Aortic smooth muscle cell (primary cell): Measurements from ENCODE around the gene URB1. TPM values are rescaled to one million over a fixed set of nuclear protein-coding genes. Genes with fewer than 3 reads are reported as not detected.

Experiments
- total RNA-seq: library from RNA; depleted of rRNA; stranded (reverse); fragments of >200 nt; gene quantifications from 2 replicates; pipeline ENCODE4 v1.2.3, GENCODE V29; 2014

The URB1 gene, protein sequence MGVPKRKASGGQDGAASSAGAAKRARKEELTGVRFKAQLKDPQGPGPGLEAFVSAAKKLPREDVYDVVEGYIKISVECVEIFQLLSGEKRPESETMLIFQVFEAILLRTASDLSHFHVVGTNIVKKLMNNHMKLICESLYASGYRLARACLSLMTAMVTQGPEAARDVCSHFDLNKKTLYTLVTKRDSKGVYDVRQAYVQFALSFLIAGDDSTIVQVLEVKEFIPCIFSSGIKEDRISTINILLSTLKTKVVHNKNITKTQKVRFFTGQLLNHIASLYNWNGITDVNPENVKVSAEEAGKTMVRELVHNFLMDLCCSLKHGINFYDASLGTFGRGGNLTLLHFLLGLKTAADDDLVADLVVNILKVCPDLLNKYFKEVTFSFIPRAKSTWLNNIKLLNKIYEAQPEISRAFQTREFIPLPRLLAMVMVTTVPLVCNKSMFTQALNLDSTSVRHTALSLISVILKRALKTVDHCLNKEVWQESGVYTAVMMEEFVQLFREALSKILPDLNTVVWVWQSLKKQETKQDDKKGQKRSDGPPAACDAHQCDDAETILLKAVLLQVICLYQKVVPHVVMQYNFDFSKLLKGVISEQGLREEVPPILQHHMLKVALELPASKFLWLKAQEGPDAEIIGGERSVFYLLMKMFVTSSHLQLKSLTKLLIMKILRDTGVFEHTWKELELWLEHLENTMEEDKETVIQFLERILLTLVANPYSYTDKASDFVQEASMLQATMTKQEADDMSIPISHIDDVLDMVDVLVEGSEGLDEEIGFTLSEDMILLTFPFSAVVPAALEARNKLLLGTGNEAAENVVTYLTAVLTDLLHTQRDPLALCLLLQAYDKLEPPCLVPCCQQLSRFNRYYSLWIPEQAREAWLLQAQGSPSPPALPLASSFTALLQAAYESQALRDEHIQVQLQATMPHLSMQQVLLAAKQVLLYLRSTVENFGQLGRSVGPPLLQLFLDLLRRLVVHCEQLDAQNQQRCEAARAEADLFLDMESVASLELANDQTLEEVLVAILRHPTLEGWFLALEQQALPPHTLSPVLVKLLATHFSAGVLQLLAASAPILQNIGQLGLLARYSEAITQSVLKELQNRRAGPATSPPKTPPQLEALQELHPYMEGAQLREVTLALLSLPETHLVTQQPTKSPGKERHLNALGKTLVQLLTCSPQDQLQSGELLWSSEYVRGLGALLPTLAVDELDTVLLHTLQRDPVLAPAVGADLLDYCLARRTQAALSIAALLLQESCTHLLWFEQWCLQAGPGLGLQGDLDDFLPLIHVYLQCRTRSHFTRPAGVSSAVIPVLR (N-terminal part only)
- total RNA-seq, result 12.4 and 19.0 TPM in 2 replicates

DNA sequence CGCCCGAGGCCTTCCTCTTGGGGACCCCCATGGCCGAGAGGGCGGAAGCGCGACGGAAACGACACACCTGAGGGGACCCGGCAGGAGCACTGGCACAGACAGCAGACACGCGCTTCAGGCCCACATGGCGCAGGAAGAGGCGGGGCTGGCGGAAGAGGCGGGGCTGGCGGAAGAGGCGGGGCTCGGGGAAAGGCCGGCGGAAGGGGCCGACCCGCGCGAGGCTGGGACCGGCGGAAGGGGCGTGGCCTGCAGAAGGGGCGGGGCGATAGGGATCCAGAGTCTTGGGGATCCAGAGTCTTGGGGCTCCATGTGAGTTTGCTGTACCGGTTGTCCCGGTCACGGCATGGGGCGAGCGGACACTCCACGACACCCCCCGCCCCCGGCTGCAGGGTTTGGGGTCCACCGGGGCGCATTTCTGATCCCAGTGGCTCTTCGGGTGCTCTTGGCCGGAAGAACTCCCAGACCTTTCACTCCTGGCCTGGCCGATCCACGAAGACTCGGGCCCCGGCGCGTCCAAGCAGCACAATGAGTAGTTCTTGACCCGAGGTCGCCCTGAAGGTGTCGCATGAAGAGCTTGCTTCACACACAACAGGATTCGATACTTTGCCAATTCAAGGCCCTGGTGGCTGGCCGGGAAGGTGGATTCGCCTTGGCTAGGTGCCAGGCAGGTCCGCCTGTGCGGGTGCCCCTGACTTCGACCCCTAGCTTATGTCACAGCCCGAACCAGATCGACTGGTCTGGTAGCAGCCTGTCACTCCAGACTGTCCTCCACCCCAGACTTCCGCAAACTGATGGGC lies at the start of gene URB1:
URB1 (minus strand) TSS at position 133 of the 797 bp plus-strand sequence; CDS start at position 31, 102 bp downstream.

DNA sequence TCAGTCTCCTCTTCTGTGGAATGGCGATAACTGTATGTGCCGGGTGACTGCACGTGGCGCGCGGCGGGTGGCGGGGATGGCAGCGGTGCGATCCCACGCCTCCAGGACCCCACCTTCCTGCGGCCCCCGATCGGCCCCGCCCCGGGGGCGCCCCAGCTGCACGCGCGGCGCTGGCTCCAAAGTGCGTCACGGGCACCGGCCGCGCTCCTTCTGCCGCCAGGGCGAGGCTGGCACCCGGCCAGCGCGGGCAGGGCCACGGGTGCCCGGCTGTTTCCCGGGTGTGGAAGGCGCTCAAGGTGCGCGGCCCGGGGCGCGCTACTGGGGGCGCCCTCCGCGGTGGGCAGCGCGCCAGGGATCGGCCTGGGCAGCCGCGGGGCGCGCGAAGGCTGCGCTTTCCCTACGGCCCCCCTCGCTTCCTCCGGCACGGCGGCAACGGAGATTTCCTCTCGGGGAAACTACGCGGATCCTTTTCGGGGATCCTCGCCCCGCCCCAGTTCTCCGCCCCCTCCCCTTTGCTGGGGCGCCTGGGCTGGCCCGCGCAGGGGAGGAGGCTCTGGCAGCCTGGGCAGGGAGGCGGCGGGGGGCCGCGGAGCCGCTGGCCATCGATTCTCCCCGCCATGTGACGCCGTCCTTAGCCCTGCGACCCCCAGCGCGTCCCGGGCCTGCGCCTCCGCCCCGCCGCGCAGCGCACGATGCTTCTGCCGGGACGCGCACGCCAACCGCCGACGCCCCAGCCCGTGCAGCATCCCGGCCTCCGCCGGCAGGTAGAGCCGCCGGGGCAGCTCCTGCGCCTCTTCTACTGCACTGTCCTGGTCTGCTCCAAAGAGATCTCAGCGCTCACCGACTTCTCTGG lies 19.6 kb upstream of the URB1 start, which contains the start of gene EVA1C:
EVA1C (plus strand) TSS at position 545 of the 853 bp plus-strand sequence; CDS start at position 693, 148 bp downstream.

GRCh38 chr21:32298658-32299081 lies 94.1 kb downstream of the URB1 start, which contains the start of gene MRAP:
Gene MRAP (plus strand): TSS chr21:32298855. CDS start chr21:32298972, 117 bp downstream.

DNA sequence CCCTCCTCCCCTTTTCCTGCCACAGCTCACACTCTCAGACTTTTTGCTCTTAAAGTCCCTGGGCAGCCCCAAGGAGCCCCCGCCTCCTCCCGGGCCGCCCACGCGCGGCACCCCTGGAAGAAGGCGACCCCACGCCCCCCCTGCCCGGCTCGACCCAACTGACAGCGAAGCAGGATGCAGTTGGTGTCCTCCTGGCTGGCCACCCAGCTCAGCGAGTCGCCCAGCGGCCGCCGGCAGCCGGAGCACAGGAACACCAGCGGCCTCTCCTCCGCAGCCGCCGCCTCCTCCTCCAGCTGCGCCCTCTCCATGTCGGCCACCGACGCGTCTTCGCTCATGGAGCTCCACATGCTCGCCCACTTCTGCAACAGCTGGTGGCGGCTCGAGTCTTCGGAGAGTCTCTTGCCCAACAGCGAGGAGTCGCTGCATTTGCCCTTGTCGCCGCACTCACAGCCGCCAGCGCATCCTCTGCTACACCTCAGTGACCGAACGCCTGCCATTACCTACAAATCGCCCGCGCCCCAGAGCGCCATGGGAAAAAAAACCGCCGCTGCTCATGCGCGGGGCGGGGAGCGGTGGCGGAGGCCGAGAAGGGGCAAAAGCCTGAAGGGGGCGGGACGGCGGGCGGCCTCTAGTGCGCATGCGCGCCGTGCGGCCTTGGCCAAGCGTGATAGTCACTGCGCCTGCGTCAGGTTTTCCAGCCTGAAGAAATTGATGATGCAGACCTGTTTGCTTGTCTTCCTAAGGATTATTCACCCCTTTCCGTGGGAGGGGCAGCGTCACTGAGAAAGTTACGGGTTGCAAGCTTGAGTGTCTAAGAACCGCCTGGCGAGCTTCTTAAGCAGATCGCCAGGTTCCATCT lies 114.1 kb downstream of the URB1 start, which contains the start of gene MIS18A:
MIS18A (minus strand) TSS at position 532 of the 859 bp plus-strand sequence; CDS start at position 497, 35 bp downstream.

Other genes starting within 250 kb of the URB1 start
- 6.4 and 8.2 TPM in 2 replicates for gene MIS18A, start 114.0 kb downstream of the URB1 start, total RNA-seq
- not detected in 2 replicates for gene MRAP, start 94.2 kb downstream of the URB1 start, total RNA-seq
- gene EVA1C, start 19.7 kb upstream of the URB1 start, total RNA-seq, result 24.5 and 47.8 TPM in 2 replicates
- 0.25 and 0.26 TPM in 2 replicates for gene TCP10L, start 192.5 kb upstream of the URB1 start, total RNA-seq
- 23.9 and 31.3 TPM in 2 replicates for gene CFAP298, start 219.4 kb upstream of the URB1 start, total RNA-seq